Adrenal gland (tissue), 12 donors: ENCODE results near the gene ITIH2. TPM values are rescaled to one million over a fixed set of nuclear protein-coding genes. Genes with fewer than 3 reads are reported as not detected.
"Not testable (repeated sequence)": the region's sequence is repeated elsewhere in the genome, so short reads cannot be mapped to it uniquely, and the experiment has no call there.

Experiments used
- DNase-seq, 7 donors: peaks; one replicate each; pipeline ENCODE4 v3.0.0-alpha.2; 2019 to 2020
- H3K27ac ChIP-seq, 5 donors: fragments of 200-600 bp; sonication (generic) in 4 of 5; 1 replicate in 3 of 5; 2 replicates in 2 of 5; pipeline versions ENCODE4 v1.5.1 to v1.8.0; 2016 to 2020; ENCODE audit warnings: mild to moderate bottlenecking in 1 of 5
- H3K27me3 ChIP-seq: fragments of 200-600 bp; 2 replicates; pipeline ENCODE4 v1.8.0; 2021
- H3K36me3 ChIP-seq, 2 donors: fragments of 200-600 bp; replicated peaks in 1 of 2; 1 replicate in 1 of 2; 2 replicates in 1 of 2; pipeline versions ENCODE4 v1.5.1 to v1.8.0; 2018 to 2022
- H3K4me1 ChIP-seq, 2 donors: fragments of 200-600 bp; replicated peaks in 1 of 2; 1 replicate in 1 of 2; 2 replicates in 1 of 2; pipeline versions ENCODE4 v1.5.1 to v1.8.0; 2018 to 2021
- H3K4me3 ChIP-seq, 4 donors: fragments of 200-600 bp; sonication (generic) in 3 of 4; one replicate each; pipeline ENCODE4 v1.5.1; 2016 to 2018
- H3K9me3 ChIP-seq, 3 donors: fragments of 200-600 bp; sonication (generic) in 1 of 3; replicated peaks in 1 of 3; 1 replicate in 2 of 3; 2 replicates in 1 of 3; pipeline versions ENCODE4 v1.5.1 to v1.8.0; 2016 to 2021
- POLR2A ChIP-seq, 2 donors: fragments of 450-650 bp; IDR thresholded peaks; one replicate each; pipeline ENCODE4 v1.6.1; 2017; ENCODE audit warnings: antibody characterized with exemption in 2 of 2, mild to moderate bottlenecking in 2 of 2, moderate library complexity in 1 of 2
- WGBS, 4 donors: extraction: QIAGEN DNeasy Blood & Tissue Kit in 2 of 4; methylation state at CpG; one replicate each; pipeline versions ENCODE4 v1.1.5 to v1.1.7; 2013 to 2017; 5-methylcytosine and 5-hydroxymethylcytosine counted together
- intact Hi-C, 2 donors: fragments of 100-400 bp; cut with DNase I; formaldehyde crosslinking; loops; one replicate each; pipeline versions ENCODE4 v1.14.1 to v1.15.0; 2022 to 2023
- polyA plus RNA-seq, 3 donors: library from polyadenylated mRNA; stranded (reverse); fragments of 200-250 nt in 2 of 3; fragments of 350-450 nt in 1 of 3; fragmentation: Illumina TruSeq in 1 of 3; extraction: RNeasy Lipid Tissue Mini Kit (QIAGEN cat#74804) in 1 of 3; gene quantifications; one replicate each; pipeline ENCODE4 v1.2.3, GENCODE V29; 2013 to 2014
- total RNA-seq, 9 donors: library from RNA; depleted of rRNA in 4 of 9; stranded (reverse); fragments of >200 nt in 4 of 9; fragments of 120-200 nt in 1 of 9; fragmentation: NEBNext Ultra II Directional in 1 of 9; extraction: Animal tissue kit (Norgen Biotek cat#: 25700) in 1 of 9; gene quantifications; one replicate each; pipeline versions ENCODE4 v1.1.0 to v1.2.4, GENCODE V29; 2013 to 2023
- TF ChIP-seq, protein P1 (sequence below), 6 experiments: fragments of 450-650 bp in 4 of 6; fragments of 200-600 bp in 2 of 6; sonication (generic) in 1 of 6; IDR thresholded peaks; 1 replicate in 5 of 6; 2 replicates in 1 of 6; pipeline versions ENCODE4 v1.5.1 to v1.8.0; 2016 to 2021; ENCODE audit warnings: antibody characterized with exemption in 6 of 6, mild to moderate bottlenecking in 2 of 6, moderate library complexity in 1 of 6
- donor health status: healthy with polysubstance abuse.
- donor health status: Bipolar disorder and iron deficiency.
- donor health status: DM: yes; HTN: yes; CAD: no.
- donor health status: DM: no; HTN: no; CAD: no.
- donor health status: DM: no; HTN: no; CAD: no.
- donor health status: DM: yes; HTN: yes; CAD: no.

ITIH2 gene
- total and polyA plus RNA-seq, 12 donors = 0.03 to 1.6 (median 0.22) TPM; not detected in 1

DNA sequence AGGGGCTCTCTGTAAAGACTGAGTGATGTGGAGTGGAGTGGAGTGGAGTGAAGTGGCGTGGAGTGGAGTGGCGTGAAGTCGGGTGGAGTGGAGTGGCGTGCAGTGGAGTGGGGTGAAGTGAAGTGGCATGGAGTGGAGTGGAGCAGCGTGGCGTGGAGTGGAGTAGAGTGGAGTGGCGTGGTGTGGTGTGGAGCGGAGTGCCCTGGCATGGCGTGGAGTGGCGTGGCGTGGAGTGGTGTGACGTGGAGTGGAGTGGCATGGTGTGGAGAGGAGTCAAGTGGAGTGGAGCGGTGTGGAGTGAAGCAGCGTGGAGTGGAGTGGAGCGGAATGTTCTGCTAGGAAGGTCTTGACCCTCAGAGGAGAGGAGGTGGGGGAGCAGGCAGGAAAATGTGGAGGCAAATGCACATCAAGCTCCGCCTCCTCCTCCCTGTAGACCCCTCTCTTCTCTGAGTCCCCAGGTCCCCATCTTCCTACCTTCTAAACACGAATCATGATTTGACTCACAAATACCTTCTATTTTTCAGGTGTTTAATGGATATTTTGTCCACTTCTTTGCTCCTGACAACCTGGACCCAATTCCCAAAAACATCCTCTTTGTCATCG is 19.9 kb downstream of the ITIH2 start:
- no peak for DNase-seq
- 89 to 91% (median 90%) methylated on average over 18 of the region's 18 CpGs for WGBS, 4 donors
- intact Hi-C loops = no loop called here
- Histone ChIP-seq H3K27ac (no peak overlapping the region), H3K4me1 (no peaks in the 10 kb centered on the region), H3K4me3 (no peak overlapping the region), H3K9me3 (no peaks in the 10 kb centered on the region), H3K36me3 (no peaks in the 10 kb centered on the region), H3K27me3 (no peaks in the 10 kb centered on the region)
- no peak for TF ChIP-seq POLR2A (IDR thresholded peaks at IDR 0.05)
- TF ChIP-seq, protein P1, sequence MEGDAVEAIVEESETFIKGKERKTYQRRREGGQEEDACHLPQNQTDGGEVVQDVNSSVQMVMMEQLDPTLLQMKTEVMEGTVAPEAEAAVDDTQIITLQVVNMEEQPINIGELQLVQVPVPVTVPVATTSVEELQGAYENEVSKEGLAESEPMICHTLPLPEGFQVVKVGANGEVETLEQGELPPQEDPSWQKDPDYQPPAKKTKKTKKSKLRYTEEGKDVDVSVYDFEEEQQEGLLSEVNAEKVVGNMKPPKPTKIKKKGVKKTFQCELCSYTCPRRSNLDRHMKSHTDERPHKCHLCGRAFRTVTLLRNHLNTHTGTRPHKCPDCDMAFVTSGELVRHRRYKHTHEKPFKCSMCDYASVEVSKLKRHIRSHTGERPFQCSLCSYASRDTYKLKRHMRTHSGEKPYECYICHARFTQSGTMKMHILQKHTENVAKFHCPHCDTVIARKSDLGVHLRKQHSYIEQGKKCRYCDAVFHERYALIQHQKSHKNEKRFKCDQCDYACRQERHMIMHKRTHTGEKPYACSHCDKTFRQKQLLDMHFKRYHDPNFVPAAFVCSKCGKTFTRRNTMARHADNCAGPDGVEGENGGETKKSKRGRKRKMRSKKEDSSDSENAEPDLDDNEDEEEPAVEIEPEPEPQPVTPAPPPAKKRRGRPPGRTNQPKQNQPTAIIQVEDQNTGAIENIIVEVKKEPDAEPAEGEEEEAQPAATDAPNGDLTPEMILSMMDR (IDR thresholded peaks at IDR 0.05) = no peak

DNA sequence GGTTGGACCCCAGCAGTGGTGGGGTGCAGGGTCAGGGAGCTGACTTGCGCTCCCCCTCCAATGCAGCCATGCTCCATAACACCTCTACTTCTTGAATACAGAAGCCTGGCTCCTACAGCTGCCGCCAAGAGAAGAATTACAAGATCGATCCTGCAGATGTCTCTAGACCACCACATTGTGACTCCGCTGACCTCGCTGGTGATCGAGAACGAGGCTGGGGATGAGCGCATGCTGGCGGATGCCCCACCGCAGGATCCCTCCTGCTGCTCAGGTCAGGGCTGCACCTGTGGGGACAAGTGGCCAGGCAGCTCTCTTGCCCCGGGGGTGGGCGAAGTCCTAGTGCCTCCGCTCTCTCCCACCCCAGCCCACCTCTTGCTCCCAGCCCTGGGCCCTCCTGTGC is 31.7 kb downstream of the ITIH2 start:
- intact Hi-C loops = no loop called here
- Histone ChIP-seq H3K36me3 (no peaks in the 10 kb centered on the region), H3K9me3 (no peaks in the 10 kb centered on the region), H3K4me3 (no peak overlapping the region), H3K4me1 (no peaks in the 10 kb centered on the region), H3K27me3 (no peaks in the 10 kb centered on the region), H3K27ac (no peak overlapping the region)
- no peak for DNase-seq
- 82 to 94% (median 88%) methylated on average over 6 to 13 of the region's 13 CpGs for WGBS, 4 donors
- no peak for TF ChIP-seq POLR2A (IDR thresholded peaks at IDR 0.05)

DNA sequence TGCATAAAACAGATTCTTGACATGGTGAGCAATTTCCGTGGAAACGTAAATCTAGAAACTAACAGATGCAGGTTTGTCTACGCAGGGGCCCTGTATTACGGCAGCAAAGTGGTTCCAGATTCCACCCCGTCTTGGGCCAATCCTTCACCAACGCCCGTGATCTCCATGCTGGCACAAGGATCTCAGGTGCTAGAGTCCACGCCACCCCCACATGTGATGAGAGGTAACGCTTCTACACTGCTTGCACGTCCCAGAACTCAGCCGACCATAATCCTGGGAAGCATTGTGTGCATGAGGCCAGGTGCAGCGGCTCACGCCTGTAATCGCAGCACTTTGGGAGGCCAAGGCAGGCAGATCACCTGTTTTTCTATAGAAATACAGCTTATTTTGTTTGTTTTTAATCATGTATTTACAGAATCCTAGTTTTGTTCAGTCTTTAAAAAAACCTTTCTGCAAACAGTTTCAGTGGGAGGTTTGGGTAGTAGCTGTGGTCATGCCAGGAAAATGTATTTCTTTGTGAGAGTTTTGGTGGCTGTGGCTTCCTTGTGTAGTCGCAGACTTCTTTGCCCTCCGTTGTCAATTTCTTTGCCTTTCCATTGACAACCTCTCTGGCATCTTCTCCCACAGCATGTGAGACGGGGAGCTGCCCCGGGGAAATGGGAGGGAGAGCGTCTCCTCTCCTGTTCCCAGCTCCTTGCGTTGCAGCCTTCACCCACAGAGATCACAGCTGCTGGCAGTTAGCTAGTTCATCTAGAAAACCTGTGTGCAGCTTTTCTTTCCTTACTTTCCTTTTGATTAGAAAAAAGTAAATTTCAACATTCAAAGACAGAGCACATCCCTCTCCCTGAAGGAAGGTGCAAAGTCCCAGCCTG is 35.7 kb downstream of the ITIH2 start:
- no peak for DNase-seq
- Histone ChIP-seq H3K27me3 (no peaks in the 10 kb centered on the region), H3K27ac (no peak overlapping the region), H3K4me3 (no peak overlapping the region), H3K36me3 (no peaks in the 10 kb centered on the region), H3K4me1 (peaks cover 0 to 8% of the 10 kb centered on the region in 2 donors), H3K9me3 (no peaks in the 10 kb centered on the region)
- TF ChIP-seq, protein P1 (IDR thresholded peaks at IDR 0.05) = no peak
- TF ChIP-seq POLR2A (IDR thresholded peaks at IDR 0.05) = no peak
- intact Hi-C loops = no loop called here
- WGBS, 4 donors = 86 to 91% (median 88%) methylated on average over 20 of the region's 20 CpGs

DNA sequence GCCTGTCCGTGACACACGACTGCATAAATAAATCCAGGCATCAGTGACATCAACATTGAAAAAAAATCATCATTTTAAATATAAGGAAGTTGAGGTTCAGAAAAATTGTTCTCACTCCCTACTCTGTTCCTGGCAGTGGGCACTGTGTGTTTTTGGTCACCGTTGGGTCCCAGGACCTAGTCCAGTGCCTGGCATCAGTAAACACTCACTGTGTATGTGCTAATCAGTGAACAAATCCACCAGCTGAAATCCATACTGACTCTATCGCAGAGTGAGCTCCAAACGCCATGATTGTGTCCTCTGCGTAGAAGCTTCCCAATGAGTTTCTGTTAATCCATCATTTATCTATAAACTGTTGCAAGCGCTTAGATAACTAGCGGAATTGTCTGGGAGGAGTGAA is 41.2 kb downstream of the ITIH2 start:
- Histone ChIP-seq H3K36me3 (no peaks in the 10 kb centered on the region), H3K4me1 (peaks cover 0 to 8% of the 10 kb centered on the region in 2 donors), H3K4me3 (no peak overlapping the region), H3K9me3 (no peaks in the 10 kb centered on the region), H3K27ac (no peak overlapping the region), H3K27me3 (no peaks in the 10 kb centered on the region)
- WGBS, 4 donors = 89 to 94% (median 92%) methylated on average over 8 of the region's 8 CpGs
- intact Hi-C loops = no loop called here
- no peak for TF ChIP-seq POLR2A (IDR thresholded peaks at IDR 0.05)
- TF ChIP-seq, protein P1 (IDR thresholded peaks at IDR 0.05) = no peak
- no peak for DNase-seq

DNA sequence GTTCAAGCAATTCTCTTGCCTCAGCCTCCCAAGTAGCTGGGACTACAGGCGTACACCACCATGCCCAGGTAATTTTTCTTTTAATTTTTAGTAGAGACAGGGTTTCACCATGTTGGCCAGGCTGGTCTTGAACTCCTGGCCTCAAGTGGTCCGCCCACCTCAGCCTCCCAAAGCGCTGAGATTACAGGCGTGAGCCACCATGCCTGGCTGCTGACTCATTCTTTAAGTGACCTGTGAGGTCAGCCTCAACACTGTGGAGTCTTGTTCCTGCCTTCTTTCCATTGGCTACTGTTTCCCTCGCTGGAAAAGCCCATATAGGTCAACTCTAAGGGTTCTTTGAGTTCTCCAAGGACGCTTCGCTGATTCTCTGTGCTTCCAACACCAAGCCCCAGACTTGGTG is 45.5 kb downstream of the ITIH2 start:
- WGBS, 4 donors = 89 to 93% (median 90%) methylated on average over 7 of the region's 7 CpGs
- H3K27ac ChIP-seq, H3K9me3 ChIP-seq: not testable (repeated sequence)

More for the DNA sequence above, 45.5 kb downstream of the ITIH2 start:
- H3K4me3 ChIP-seq, H3K27me3 ChIP-seq, DNase-seq, H3K4me1 ChIP-seq, intact Hi-C loops: not testable (repeated sequence)
- peaks cover 0 to 17% of the 10 kb centered on the region in 2 donors for H3K36me3 ChIP-seq
